GM18505 (cell line): ENCODE data around the gene DNAI4.
"Not testable (repeated sequence)": the region's sequence is repeated elsewhere in the genome, so short reads cannot be mapped to it uniquely, and the experiment has no call there.

Experiments
- ATAC-seq: cut with Tn5 transposase; IDR thresholded peaks from one replicate; pipeline ENCODE4 v1.9.1; 2021; ENCODE audit not compliant: unreplicated experiment
- POLR2A ChIP-seq: IDR thresholded peaks from 4 replicates; pipeline ENCODE4 v1.6.1; 2011; ENCODE audit warnings: borderline replicate concordance; ENCODE audit not compliant: insufficient read depth, insufficient read length; ENCODE audit errors: extremely low read depth

Gene DNAI4

GRCh38 chr1:66919063-66919462 is 5.6 kb downstream of the DNAI4 start:
- no peak for ATAC-seq
- TF ChIP-seq POLR2A, result no peak

DNA sequence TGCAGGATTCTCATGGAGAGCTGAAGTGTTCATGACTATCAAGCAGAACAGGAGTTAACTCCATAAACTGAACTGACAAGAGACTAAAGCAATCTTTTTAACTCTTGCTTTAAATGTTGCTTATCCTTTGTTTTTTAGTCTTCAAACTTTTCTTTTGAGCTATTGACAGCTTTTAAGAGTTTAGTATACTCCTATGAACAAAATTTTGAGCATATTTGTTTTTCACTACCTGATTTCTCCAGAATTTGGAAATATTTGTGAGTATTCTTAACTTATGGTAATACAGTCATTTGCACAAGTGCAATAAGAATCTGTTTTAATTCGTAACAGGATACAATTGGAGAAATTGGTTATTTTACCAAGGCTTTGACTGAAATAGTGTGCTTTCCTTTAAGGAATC is 7.2 kb downstream of the DNAI4 start:
- no peak for TF ChIP-seq POLR2A
- ATAC-seq, result no peak

DNA sequence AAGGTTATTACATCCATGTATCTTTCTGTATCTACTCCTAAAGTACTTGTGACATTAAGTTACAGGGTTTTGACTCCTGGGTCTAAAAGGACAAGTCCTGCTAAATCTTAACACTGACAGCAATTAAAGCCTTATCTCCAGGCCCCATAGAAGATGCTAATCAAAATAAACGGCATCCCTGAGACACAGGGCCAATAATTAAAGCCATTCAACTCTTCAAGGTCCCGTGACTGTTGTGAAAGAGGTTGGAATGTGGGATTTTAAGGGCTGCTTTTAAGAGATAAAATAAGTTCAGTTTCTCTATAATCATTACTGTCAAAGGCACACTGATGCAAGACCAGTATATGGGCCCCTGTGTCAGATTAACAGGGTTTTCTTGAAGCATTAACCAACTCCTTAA is 8.3 kb downstream of the DNAI4 start:
- TF ChIP-seq POLR2A, result no peak
- ATAC-seq, result no peak

GRCh38 chr1:66915203-66915602 is 9.5 kb downstream of the DNAI4 start:
- not testable (repeated sequence) for ATAC-seq

GRCh38 chr1:66893712-66894111 is 30.9 kb downstream of the DNAI4 start:
- TF ChIP-seq POLR2A, result no peak
- no peak for ATAC-seq

DNA sequence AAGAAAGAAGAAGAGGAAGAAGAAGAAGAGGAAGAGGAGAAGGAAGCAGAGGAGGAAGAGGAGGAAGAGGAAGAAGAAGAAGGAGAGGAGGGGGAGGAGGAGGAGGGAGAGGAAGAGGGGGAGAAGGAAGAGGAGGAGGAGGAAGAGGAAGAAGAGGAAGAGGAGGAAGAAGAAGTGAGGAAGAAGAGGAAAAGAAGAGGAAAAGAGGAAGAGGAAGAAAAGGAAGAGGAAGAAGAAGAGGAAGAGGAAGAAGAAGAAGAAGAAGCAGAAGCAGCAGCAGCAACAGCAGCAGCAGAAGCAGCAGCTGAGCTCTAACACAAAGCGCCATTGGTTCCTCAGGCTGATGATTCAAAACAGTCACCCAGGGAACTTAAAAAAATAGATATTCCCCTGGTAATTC is 34.0 kb downstream of the DNAI4 start:
- TF ChIP-seq POLR2A, result no peak
- no peak for ATAC-seq

GRCh38 chr1:66889030-66889429 is 35.6 kb downstream of the DNAI4 start:
- no peak for ATAC-seq
- TF ChIP-seq POLR2A, result no peak

DNA sequence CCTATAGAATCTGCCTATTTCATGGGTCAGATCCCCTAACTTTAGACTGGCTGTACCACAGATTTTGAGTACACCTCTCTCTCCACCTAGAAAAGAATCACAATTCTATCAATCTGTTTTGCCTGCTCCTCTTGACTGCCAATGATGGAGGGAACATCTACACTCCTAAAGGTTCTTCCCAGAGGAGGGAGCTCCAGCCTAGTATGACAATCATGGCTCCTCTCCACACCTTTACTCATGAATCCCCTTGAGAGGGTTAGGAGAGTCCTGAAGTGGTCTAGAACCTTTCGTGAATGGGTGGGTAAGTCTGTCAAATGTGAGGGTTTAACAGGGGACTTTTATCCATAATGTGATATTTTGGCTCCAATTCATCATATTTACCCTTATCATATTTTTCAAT is 48.0 kb downstream of the DNAI4 start:
- no peak for TF ChIP-seq POLR2A
- ATAC-seq, result no peak

DNA sequence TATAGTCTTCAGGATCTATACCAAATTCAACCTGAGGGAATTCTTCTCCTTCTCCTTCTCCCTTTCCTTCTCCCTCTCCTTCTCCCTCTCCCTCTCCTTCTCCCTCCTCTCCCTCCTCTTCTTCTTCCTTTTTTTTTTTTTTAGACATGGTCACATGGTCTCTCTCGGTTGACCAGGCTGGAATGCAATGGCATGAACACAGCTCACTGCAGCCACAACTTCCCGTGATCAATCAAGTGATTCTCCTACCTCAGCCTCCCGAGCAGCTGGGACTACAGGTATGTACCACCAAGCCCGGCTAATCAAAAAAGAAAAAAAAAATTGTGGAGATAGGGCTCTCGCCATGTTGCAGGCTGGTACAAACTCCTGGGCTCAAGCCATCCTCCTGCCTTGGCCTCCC is 51.5 kb downstream of the DNAI4 start:
- ATAC-seq, result no peak
- TF ChIP-seq POLR2A, result no peak

DNA sequence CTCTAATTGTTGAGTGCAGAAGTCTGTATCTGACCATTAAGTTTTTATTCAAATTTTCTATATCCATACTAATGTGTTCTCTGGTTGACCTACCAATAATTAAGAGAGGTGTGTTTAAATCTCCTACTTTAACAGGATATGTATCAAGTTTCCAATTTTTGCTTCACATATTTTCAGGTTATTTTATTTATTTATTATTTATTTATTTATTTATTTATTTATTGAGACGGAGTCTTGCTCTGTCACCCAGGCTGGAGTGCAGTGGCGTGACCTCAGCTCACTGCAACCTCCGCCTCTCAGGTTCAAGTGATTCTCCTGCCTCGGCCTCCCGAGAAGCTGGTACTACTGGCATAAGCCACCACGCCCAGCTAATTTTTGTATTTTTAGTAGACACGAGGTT is 52.6 kb downstream of the DNAI4 start:
- ATAC-seq, result not testable (repeated sequence)

DNA sequence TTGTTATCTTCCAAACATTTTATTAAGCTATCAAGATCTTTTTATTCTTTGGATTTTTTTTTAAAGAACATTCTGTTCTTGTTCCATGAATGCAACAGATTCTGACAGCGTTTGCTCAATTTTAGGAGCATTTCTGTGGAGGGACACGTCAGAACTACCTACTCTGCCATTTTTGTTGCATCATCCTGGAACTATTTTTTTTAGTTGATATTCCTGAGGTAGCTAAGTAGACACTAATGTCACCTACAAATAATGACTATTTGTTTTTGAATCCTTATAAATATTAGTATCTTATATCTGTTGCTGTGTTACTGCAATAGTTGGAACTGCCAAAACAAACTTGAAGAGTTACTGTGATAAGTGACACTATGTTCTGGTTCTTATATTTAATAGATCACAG is 57.2 kb downstream of the DNAI4 start:
- no peak for ATAC-seq
- TF ChIP-seq POLR2A, result no peak

GRCh38 chr1:66860529-66860928 is 64.1 kb downstream of the DNAI4 start:
- ATAC-seq, result no peak

DNA sequence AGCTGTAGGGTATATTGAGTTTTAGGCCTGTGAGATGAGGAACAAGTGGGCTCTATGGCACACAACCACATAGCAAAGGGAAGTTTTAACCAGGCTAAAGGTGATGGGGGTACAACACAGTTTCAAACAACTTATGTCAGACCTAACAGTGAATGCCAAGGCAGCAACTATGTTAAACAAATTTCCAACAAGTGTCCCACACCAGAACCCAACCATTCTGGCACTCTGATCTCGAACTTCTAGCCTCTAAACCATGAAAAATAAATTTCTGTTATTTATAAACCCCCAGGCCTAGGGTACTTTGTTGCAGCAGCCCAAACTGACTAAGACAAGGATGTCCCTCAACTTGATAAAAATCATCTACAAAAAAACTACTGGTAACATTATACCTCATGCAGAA is 71.3 kb downstream of the DNAI4 start:
- ATAC-seq, result no peak
- no peak for TF ChIP-seq POLR2A

More at GRCh38 chr1:66860529-66860928, 64.1 kb downstream of the DNAI4 start:
- no peak for TF ChIP-seq POLR2A

DNA sequence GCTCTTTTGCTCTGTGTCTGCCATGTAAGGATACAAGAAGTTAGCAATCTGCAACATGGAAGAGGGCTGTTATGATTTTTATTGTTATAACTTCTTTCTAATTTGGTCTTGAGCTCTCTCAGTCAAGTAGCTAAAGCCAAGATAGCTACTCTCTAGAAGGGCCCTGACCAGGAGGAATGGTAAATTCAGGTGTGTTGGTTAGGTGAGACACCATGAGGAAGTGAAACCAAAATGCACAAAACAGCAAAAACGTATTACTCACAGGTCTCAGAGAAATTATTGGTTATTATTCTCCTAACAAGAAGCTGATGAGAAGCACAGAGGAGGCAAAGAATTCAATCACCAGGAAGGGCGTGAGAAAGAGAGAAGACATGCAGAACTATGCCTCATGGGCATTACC is 71.8 kb downstream of the DNAI4 start:
- ATAC-seq, result peak; percentile 66

DNA sequence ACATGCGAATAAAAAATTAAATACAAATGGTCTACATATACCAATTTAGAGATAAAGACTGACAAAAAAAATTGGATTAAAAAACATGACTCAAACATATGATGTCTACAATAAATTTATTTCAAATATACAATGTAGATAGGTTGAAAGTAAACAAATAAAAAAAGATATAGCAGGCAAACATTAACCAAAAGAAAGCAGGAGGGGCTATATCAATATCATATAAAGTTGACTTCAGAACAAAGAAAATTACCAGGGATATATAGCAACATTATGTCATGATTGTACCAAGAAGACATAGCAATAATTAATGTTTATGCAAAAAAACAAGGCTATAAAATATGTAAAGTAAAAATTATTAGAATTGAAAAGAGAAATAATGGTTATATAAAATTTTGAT is 73.7 kb downstream of the DNAI4 start:
- TF ChIP-seq POLR2A, result no peak

More for the DNA sequence above, 71.8 kb downstream of the DNAI4 start:
- TF ChIP-seq POLR2A, result no peak

More for the DNA sequence above, 73.7 kb downstream of the DNAI4 start:
- ATAC-seq, result no peak
